Measurements from ENCODE around the gene GGNBP2. TPM values are rescaled to one million over a fixed set of nuclear protein-coding genes. Genes with fewer than 3 reads are reported as not detected.

Gene GGNBP2
- total and polyA plus RNA-seq, 7 donors = 43.5 to 62.2 (median 57.4) TPM

DNA sequence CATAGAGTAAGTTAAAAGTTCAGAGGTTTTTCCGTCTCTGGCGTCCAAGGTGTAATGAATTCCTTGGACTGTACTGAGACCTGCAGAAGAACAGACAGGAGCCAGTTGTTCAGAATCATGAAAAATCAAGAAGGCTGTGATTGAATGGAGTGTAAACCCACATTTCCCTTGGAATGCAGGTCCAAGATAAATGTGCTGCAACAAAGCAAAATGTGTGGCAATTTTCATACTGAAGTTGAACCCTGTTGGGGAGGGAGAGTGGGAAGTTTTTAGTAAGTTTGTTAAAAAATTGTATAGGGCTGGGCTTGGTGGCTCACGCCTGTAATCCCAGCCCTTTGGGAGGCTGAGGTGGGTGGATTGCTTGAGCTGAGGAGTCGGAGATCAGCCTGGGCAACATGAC lies 21.4 kb downstream of the GGNBP2 start:
- no peaks in the 10 kb centered on the region for H3K9me3 ChIP-seq
- H3K27ac ChIP-seq = no peak overlapping the region
- no peak overlapping the region for H3K4me3 ChIP-seq
- no peaks in the 10 kb centered on the region for H3K4me1 ChIP-seq
- 96% methylated on average over 4 of the region's 4 CpGs for WGBS, 2 donors
- no peak for DNase-seq
- no peaks in the 10 kb centered on the region for H3K27me3 ChIP-seq
- intact Hi-C loops (cut with DNase I) = no loop called here
- TF ChIP-seq, protein P1, sequence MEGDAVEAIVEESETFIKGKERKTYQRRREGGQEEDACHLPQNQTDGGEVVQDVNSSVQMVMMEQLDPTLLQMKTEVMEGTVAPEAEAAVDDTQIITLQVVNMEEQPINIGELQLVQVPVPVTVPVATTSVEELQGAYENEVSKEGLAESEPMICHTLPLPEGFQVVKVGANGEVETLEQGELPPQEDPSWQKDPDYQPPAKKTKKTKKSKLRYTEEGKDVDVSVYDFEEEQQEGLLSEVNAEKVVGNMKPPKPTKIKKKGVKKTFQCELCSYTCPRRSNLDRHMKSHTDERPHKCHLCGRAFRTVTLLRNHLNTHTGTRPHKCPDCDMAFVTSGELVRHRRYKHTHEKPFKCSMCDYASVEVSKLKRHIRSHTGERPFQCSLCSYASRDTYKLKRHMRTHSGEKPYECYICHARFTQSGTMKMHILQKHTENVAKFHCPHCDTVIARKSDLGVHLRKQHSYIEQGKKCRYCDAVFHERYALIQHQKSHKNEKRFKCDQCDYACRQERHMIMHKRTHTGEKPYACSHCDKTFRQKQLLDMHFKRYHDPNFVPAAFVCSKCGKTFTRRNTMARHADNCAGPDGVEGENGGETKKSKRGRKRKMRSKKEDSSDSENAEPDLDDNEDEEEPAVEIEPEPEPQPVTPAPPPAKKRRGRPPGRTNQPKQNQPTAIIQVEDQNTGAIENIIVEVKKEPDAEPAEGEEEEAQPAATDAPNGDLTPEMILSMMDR (IDR thresholded peaks at IDR 0.05) = no peak
- no peak for TF ChIP-seq EP300 (IDR thresholded peaks at IDR 0.05)
- no peak for TF ChIP-seq POLR2A (IDR thresholded peaks at IDR 0.05)
- no peak for TF ChIP-seq POLR2AphosphoS5 (IDR thresholded peaks at IDR 0.05)
- H3K36me3 ChIP-seq = peaks cover 16 to 94% (median 33%) of the 10 kb centered on the region in 4 donors

DNA sequence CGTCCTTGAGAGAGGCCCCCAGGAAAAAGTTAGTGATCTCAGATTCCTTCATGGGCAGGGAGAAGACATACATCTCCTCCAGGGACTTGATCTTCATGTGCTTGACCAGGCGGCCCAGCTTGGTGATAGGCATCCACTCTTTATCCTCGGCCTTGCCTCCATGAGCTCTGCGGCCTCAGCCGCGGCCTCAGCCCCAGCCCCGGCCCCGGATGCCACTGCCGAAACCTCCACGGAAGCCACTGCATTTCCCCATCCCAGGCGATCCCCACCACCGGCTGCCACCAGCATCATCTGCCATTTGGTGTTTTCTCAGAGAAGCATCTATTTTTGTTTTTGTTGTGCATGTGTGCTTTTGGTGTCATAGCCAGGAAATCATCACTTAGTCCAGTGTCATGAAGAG lies 30.3 kb downstream of the GGNBP2 start:
- no peaks in the 10 kb centered on the region for H3K9me3 ChIP-seq
- no peaks in the 10 kb centered on the region for H3K4me1 ChIP-seq
- H3K36me3 ChIP-seq = peaks cover 12 to 77% (median 30%) of the 10 kb centered on the region in 4 donors
- no peak overlapping the region for H3K27ac ChIP-seq
- DNase-seq = no peak
- TF ChIP-seq POLR2A (IDR thresholded peaks at IDR 0.05) (no peak), POLR2AphosphoS5 (IDR thresholded peaks at IDR 0.05) (no peak), EP300 (IDR thresholded peaks at IDR 0.05) (no peak)
- TF ChIP-seq, protein P1 (IDR thresholded peaks at IDR 0.05) = no peak
- WGBS, 2 donors = 97% methylated on average over 12 of the region's 12 CpGs
- H3K27me3 ChIP-seq = no peaks in the 10 kb centered on the region
- intact Hi-C loops (cut with DNase I) = no loop called here
- no peak overlapping the region for H3K4me3 ChIP-seq

DNA sequence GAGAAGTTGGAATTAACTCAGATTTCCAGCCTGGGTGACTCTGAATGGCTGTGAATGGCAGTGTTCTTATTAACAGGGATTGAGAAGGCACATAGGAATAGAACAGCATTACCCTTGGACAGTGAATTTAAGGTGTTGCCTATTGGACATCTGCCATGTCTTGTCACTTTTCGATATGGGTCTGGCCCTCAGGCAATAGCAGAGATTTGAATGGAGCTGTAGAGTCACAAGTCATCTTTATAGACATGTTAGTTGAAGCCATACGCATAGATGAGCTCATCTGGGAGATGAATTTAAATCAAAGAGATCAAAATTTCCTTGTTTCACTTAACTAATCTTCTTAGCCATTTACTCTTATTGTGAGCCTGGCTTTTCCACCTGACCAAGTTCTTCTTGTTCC lies 32.1 kb downstream of the GGNBP2 start:
- 85 to 95% methylated on average over 2 of the region's 2 CpGs for WGBS, 2 donors
- peaks cover 20 to 76% (median 30%) of the 10 kb centered on the region in 4 donors for H3K36me3 ChIP-seq
- intact Hi-C loops (cut with DNase I) = no loop called here

DNA sequence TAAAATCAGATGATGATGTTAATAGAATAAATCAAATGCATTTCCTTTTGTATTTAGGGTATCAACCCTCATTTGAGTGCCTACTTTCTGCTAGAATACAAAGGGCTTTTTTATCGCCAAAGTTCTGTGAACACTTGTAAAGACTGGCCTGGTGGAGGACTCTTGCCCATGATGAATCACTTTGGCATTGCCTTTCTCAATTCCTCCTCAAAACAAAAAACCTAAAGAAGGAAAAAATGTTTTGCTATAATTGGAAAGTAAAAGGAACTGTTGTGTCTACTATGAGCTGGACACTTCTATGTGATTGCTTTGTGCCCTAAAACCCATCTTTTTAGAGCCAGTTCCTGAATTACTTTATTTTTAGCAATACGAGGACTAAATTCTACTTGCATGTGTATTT lies 34.0 kb downstream of the GGNBP2 start:
- TF ChIP-seq, protein P1 (IDR thresholded peaks at IDR 0.05) = no peak
- TF ChIP-seq EP300 (IDR thresholded peaks at IDR 0.05) (no peak), POLR2A (IDR thresholded peaks at IDR 0.05) (no peak), POLR2AphosphoS5 (IDR thresholded peaks at IDR 0.05) (no peak)
- intact Hi-C loops (cut with DNase I) = no loop called here

More for the DNA sequence above, 32.1 kb downstream of the GGNBP2 start:
- H3K9me3 ChIP-seq = no peaks in the 10 kb centered on the region
- no peaks in the 10 kb centered on the region for H3K4me1 ChIP-seq
- H3K27ac ChIP-seq = no peak overlapping the region
- TF ChIP-seq, protein P1 (IDR thresholded peaks at IDR 0.05) = no peak
- H3K4me3 ChIP-seq = no peak overlapping the region
- no peaks in the 10 kb centered on the region for H3K27me3 ChIP-seq
- no peak for DNase-seq

DNA sequence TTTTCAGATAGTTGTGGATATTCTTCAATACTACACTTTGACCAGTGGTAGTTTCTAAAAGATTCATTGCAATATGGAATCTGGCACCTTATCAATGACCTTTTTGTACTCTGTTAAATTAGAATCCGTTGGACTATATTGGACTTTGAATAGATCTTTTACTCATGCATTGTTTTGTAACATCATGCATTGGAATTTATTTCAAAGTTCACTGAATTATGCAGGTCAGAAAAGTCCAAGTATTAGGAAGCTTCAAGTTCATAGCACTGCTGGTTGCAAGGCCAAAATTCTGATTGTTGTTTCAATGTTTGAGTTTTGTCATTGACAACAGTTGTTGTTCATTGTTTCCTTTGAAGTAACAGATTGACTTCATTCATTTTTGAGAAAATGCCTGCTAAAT lies 39.1 kb downstream of the GGNBP2 start:
- Histone ChIP-seq H3K4me1 (no peaks in the 10 kb centered on the region), H3K4me3 (no peak overlapping the region), H3K36me3 (peaks cover 32 to 99% (median 58%) of the 10 kb centered on the region in 4 donors), H3K9me3 (no peaks in the 10 kb centered on the region), H3K27me3 (no peaks in the 10 kb centered on the region), H3K27ac (no peak overlapping the region)
- intact Hi-C loops (cut with DNase I) = no loop called here
- WGBS, 2 donors = 20 to 65% methylated on average over 1 of the region's 1 CpG
- no peak for TF ChIP-seq EP300 (IDR thresholded peaks at IDR 0.05)
- no peak for TF ChIP-seq POLR2A (IDR thresholded peaks at IDR 0.05)
- TF ChIP-seq, protein P1 (IDR thresholded peaks at IDR 0.05) = no peak
- no peak for TF ChIP-seq POLR2AphosphoS5 (IDR thresholded peaks at IDR 0.05)
- DNase-seq = no peak

More for the DNA sequence above, 34.0 kb downstream of the GGNBP2 start:
- Histone ChIP-seq H3K27me3 (no peaks in the 10 kb centered on the region), H3K9me3 (no peaks in the 10 kb centered on the region), H3K4me3 (no peak overlapping the region), H3K4me1 (no peaks in the 10 kb centered on the region), H3K36me3 (peaks cover 27 to 76% (median 39%) of the 10 kb centered on the region in 4 donors), H3K27ac (no peak overlapping the region)
- 95 to 96% methylated on average over 2 of the region's 2 CpGs for WGBS, 2 donors
- no peak for DNase-seq

Measured in sigmoid colon (tissue), 7 donors.